PC-3 (cell line): ENCODE results near the gene KCNN4.

Source experiments
- CTCF ChIP-seq: fragments of 300-600 bp; sonication (generic); conservative IDR thresholded peaks from 2 replicates; pipeline ENCODE4 v1.5.1; 2017; ENCODE audit warnings: antibody characterized with exemption, low read depth, mild to moderate bottlenecking, low read length
- EZH2 ChIP-seq: fragments of 300-600 bp; sonication (generic); IDR thresholded peaks from one replicate; pipeline ENCODE4 v1.6.1; 2017; ENCODE audit warnings: antibody characterized with exemption, mild to moderate bottlenecking, low read length; ENCODE audit not compliant: unreplicated experiment
- EZH2phosphoT487 ChIP-seq: fragments of 300-600 bp; sonication (generic); IDR thresholded peaks from 2 replicates; pipeline ENCODE4 v1.6.1; 2018; ENCODE audit warnings: mild to moderate bottlenecking, antibody characterized with exemption, low read length, borderline replicate concordance

GRCh38 chr19:43755256-43755801 is 25.4 kb downstream of the KCNN4 start:
- TF ChIP-seq CTCF (no peak), EZH2 (no peak), EZH2phosphoT487 (no peak)
